ENCODE results near the gene RETREG3. TPM values are rescaled to one million over a fixed set of nuclear protein-coding genes. Genes with fewer than 3 reads are reported as not detected.

The RETREG3 gene
- total and polyA plus RNA-seq, 9 of the 15 experiments (the other 6 are each of a cell fraction or from before 2014, with no cell fraction given), result 4.1 to 39.0 (median 16.9) TPM

DNA sequence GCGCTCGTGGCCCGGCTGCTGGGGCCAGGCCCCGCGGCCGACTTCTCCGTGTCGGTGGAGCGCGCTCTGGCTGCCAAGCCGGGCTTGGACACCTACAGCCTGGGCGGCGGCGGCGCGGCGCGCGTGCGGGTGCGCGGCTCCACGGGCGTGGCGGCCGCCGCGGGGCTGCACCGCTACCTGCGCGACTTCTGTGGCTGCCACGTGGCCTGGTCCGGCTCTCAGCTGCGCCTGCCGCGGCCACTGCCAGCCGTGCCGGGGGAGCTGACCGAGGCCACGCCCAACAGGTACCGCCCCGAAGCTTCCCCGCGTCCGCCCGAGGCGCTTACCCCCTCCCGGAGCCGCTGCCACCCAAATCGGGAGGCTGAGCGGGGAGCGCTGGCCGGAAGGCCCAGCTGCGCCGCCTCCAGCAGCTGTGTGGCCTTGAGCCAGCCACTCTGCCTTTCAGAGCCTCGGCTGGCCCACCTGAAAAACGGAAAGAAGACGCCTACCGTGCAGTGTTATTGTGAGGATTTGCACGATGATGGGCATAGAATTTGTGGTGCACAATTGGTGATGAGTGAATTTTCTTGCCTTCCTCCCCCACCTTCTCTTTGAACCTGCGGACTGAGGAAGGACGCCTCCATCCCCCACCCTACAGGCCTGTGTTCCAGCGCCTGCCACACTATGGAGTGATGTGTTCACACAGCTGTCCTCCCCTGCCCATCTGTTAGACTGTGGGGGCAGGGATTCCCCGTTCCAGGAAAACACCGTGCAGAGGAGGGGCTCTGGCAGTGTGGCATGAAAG, 72.6 kb downstream of the RETREG3 start (continued):
- TF ChIP-seq, protein P1, sequence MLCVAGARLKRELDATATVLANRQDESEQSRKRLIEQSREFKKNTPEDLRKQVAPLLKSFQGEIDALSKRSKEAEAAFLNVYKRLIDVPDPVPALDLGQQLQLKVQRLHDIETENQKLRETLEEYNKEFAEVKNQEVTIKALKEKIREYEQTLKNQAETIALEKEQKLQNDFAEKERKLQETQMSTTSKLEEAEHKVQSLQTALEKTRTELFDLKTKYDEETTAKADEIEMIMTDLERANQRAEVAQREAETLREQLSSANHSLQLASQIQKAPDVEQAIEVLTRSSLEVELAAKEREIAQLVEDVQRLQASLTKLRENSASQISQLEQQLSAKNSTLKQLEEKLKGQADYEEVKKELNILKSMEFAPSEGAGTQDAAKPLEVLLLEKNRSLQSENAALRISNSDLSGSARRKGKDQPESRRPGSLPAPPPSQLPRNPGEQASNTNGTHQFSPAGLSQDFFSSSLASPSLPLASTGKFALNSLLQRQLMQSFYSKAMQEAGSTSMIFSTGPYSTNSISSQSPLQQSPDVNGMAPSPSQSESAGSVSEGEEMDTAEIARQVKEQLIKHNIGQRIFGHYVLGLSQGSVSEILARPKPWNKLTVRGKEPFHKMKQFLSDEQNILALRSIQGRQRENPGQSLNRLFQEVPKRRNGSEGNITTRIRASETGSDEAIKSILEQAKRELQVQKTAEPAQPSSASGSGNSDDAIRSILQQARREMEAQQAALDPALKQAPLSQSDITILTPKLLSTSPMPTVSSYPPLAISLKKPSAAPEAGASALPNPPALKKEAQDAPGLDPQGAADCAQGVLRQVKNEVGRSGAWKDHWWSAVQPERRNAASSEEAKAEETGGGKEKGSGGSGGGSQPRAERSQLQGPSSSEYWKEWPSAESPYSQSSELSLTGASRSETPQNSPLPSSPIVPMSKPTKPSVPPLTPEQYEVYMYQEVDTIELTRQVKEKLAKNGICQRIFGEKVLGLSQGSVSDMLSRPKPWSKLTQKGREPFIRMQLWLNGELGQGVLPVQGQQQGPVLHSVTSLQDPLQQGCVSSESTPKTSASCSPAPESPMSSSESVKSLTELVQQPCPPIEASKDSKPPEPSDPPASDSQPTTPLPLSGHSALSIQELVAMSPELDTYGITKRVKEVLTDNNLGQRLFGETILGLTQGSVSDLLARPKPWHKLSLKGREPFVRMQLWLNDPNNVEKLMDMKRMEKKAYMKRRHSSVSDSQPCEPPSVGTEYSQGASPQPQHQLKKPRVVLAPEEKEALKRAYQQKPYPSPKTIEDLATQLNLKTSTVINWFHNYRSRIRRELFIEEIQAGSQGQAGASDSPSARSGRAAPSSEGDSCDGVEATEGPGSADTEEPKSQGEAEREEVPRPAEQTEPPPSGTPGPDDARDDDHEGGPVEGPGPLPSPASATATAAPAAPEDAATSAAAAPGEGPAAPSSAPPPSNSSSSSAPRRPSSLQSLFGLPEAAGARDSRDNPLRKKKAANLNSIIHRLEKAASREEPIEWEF (CRISPR knock-in tag; IDR thresholded peaks at IDR 0.05), result no peak
- TF ChIP-seq PHF21A (IDR thresholded peaks at IDR 0.05; ENCODE audit: borderline replicate concordance, low read depth) (no peak), SNIP1 (IDR thresholded peaks at IDR 0.05; ENCODE audit: low read depth) (no peak), POLR3A (IDR thresholded peaks at IDR 0.05; ENCODE audit: borderline replicate concordance, extremely low read depth, insufficient read depth, insufficient read length) (no peak), GTF2A2 (tag; IDR thresholded peaks at IDR 0.05) (no peak), TEAD2 (tag; IDR thresholded peaks at IDR 0.05) (no peak), ZNF408 (CRISPR knock-in tag; IDR thresholded peaks at IDR 0.05; ENCODE audit: low read depth) (no peak), ZNF232 (CRISPR knock-in tag; IDR thresholded peaks at IDR 0.05) (no peak), MTA1 (IDR thresholded peaks at IDR 0.05; ENCODE audit: borderline replicate concordance) (no peak), FOS (IDR thresholded peaks at IDR 0.05; ENCODE audit: extremely low read depth, insufficient read length) (no peak), PCBP2 (IDR thresholded peaks at IDR 0.05; ENCODE audit: low read depth, low read length, poor library complexity, severe bottlenecking) (no peak), ILF3 (IDR thresholded peaks at IDR 0.05; ENCODE audit: borderline replicate concordance) (no peak), SMARCA5 (IDR thresholded peaks at IDR 0.05) (no peak), SREBF2 (CRISPR knock-in tag; IDR thresholded peaks at IDR 0.05) (no peak), ZC3H11A (IDR thresholded peaks at IDR 0.05; ENCODE audit: low read depth, low read length) (no peak), WHSC1 (IDR thresholded peaks at IDR 0.05; ENCODE audit: low read length) (no peak), POLR2AphosphoS5 (IDR thresholded peaks at IDR 0.05; ENCODE audit: control insufficient read depth, insufficient read depth, low read depth, low read length) (no peak), CEBPG (CRISPR knock-in tag; IDR thresholded peaks at IDR 0.05) (no peak), CEBPG (tag; conservative IDR thresholded peaks at IDR 0.05 in 1 of 2, IDR thresholded peaks at IDR 0.05 in 1 of 2) (no peak), NFE2L1 (tag; IDR thresholded peaks at IDR 0.05; ENCODE audit: borderline replicate concordance, low read depth) (no peak), ZNF589 (CRISPR knock-in tag; IDR thresholded peaks at IDR 0.05; ENCODE audit: low read depth) (no peak), FUS (optimal IDR thresholded peaks at IDR 0.05; ENCODE audit: low read depth, low read length) (no peak), HDAC6 (IDR thresholded peaks at IDR 0.05; ENCODE audit: low read depth, low read length) (no peak)
- TF ChIP-seq, protein P2, sequence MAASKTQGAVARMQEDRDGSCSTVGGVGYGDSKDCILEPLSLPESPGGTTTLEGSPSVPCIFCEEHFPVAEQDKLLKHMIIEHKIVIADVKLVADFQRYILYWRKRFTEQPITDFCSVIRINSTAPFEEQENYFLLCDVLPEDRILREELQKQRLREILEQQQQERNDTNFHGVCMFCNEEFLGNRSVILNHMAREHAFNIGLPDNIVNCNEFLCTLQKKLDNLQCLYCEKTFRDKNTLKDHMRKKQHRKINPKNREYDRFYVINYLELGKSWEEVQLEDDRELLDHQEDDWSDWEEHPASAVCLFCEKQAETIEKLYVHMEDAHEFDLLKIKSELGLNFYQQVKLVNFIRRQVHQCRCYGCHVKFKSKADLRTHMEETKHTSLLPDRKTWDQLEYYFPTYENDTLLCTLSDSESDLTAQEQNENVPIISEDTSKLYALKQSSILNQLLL (CRISPR knock-in tag; IDR thresholded peaks at IDR 0.05; ENCODE audit: borderline replicate concordance), result no peak
